RPMI8226 (cell line): ENCODE results near the gene RALGPS1.

Experiments used
- DNase-seq: peaks from one replicate; pipeline ENCODE4 v3.0.0-alpha.2; 2015

Gene RALGPS1

GRCh38 chr9:127180457-127181314 is 266.1 kb downstream of the RALGPS1 start:
- no peak for DNase-seq

DNA sequence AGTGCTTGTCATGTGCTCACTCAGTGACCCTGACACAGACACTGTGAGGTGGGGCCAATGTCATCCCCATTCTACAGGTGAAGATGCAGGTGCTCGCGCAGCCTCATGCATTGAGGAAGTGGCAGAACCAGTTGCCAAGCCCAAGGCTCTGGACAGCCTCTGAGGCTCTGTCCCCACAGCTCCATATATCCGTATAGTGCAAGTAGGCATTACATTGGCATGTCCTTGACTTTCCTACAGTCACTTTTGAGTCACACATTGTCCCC is 266.7 kb downstream of the RALGPS1 start:
- DNase-seq, result no peak

GRCh38 chr9:127181595-127182190 is 267.1 kb downstream of the RALGPS1 start:
- DNase-seq, result no peak

GRCh38 chr9:127182901-127183746 is 268.5 kb downstream of the RALGPS1 start:
- no peak for DNase-seq

GRCh38 chr9:127183814-127184582 is 269.4 kb downstream of the RALGPS1 start:
- no peak for DNase-seq

DNA sequence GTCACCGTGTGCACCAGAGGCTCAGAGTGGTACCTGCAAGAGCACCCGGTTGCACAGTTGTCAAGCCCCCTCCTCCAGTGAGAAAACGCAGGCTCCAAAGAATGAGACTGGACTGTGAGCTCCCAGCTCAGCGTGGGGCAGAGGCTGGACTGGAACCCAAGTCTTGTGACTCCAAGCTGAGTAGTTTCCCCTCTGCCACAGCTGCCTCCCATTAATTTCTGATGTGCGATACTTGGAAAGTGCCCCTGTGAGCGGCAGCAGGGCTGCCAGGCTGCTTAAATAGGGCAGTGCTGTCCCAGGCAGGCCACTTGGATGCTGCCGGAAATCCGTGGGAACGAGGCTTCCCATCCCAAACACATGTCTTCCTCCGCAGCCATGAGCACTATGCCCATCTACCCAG is 270.1 kb downstream of the RALGPS1 start:
- no peak for DNase-seq

- no peak for DNase-seq
These were observed 270.6 kb downstream of the RALGPS1 start for GRCh38 chr9:127185181-127185580.

DNA sequence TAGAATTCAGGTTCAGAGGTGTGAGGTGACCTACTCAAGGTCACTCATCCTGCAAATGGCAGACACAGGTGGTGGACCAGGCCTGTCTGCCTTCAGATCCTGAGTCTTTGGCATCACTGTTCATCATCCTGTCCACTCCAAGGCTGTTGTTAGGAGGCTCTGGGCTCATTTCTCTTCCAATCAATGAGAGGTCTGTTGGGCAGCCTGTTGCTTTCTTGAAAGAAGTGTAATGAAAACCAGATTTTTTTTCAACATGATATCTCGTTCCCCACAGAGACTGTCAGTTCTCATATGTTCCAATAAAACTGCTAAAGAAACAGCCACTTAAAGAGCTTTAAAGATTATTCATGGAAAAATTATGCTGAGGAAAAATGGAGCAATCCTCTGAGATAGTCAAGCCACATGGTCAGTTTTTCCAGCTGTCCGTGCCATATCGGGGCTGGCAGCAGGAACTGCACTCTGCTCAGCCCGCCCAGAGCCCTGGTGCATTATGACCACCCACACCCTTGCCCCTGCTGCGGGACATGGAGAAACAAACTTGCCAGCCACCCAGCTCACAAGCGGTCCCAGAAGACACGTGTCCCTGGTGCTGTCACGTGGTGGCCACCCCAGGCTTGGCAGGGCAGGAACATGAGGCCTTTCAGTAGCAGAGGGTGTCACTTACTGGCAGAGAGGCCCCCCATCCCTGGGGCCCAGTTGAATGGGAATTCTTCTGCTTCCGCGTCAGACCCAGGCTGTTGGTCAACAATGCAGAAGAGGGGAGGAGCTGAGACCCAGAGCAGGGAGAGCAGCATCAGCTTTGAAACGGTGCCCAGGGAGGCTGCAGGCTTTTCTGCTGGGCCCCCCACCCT is 271.6 kb downstream of the RALGPS1 start:
- no peak for DNase-seq

DNA sequence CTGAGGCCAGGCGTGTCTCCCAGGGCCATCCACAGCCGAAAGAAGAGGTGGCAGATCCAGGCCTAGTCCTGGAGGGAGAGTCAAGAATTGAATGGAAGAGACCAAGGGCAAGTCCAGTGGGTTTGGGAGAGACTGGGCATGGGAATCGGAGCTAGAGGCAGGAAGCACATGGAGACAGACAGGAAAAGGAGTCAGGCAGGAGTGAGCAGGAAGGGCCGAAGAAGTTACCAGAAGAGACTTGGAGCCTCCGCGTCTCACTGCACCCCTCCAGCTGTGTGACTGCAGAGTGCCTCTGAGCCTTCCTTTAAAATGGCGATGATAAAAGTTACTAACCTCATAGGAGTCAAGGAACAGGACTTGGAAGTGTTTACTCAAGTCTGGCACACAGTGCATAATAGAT is 272.2 kb downstream of the RALGPS1 start:
- no peak for DNase-seq

GRCh38 chr9:127187231-127187956 is 272.8 kb downstream of the RALGPS1 start:
- no peak for DNase-seq

GRCh38 chr9:127188396-127188795 is 273.8 kb downstream of the RALGPS1 start:
- no peak for DNase-seq

- no peak for DNase-seq
These were observed 275.0 kb downstream of the RALGPS1 start for GRCh38 chr9:127189628-127190027.

DNA sequence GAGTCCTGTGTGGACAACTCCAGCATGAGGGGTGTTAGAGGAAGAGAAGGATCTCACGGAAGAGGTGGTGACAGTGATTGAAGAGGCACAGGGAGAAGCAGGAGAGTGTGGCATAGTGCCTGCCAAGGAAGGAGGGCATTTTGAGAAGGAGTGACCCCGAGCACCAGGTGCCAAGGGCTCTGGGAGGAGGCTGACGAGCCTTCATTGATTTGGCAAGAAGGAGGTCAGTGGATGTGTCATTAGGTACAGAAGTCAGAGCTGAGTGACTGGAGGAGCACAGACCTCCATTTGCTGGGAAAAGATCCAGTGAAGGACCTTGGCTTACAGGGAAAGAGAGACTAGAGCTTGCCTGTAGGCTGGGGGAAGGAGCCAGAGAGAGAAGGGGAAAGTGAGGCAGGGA is 278.2 kb downstream of the RALGPS1 start:
- DNase-seq, result no peak

- DNase-seq, result no peak
These were observed 278.9 kb downstream of the RALGPS1 start for GRCh38 chr9:127193483-127193882.

DNA sequence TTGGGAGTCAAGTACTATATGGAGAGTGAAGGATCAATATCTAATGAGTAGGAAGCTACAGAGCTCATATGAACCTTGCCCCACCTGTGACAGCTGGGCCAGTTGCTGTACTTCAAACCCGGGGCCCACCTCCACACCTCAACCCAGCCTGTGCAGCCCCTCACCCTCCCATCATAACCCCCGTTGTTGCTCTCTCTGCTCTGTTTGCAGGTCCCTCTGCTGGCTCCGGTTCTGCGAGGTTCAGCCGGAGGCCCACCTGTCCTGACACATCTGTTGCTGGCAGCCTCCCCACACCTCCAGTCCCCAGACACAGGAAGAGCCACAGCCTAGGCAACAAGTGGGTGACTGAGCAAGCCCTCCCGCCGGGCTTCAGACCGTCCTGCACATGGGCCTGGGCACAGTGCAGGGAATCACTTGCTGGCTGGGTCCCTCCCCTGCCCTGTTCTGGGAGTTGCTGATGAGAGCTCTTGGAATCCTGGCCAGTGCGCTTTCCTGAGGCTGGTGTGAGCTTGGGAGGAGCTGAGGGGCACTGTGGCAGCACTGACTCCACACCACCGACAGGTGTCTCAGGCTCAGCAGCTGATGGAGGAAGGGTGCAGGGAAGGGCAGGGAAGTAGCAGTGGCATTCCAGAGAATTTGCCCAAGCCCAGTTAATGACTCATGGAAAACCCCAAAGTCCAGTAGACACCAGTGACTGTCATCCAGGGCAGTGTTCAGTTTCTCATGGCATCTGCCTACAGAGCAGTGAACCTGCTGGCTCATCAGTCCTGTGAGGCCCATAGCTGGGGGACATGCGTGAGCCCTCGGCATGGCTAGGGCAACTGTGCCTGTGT is 280.5 kb downstream of the RALGPS1 start:
- DNase-seq, result no peak

- DNase-seq, result no peak
These were observed 281.6 kb downstream of the RALGPS1 start for GRCh38 chr9:127195976-127196825.

- DNase-seq, result no peak
These were observed 282.2 kb downstream of the RALGPS1 start for GRCh38 chr9:127196826-127197145.

- no peak for DNase-seq
These were observed 282.7 kb downstream of the RALGPS1 start for GRCh38 chr9:127197186-127197860.

DNA sequence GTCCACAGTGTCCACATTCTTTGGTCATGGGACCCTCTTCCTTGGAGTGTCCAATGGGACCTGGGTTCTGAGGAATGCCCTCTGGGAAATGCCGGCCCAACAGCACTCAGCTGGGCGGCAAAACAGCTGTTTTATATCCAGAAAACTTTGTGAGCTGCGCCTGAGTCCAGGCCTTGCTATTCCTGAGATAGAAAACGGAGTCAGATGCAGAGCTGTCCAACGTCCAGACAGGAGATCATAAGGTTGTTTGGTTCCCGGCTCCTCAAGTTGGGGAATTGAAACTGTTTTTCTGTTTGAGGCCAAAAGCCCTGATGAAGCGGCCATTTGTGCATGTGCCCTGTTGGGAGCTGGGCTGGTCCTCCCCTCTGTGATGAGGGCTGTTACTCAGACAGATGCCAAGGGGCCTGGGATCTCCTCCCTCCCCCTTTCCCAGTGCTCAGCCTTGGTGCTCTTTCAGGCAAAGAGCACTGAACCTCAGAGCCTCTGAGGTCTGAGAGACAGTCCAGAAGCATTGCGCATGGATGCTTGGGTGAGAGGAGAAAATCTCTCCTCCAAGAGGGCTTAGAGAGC is 283.4 kb downstream of the RALGPS1 start:
- no peak for DNase-seq
